ENCODE results near the gene RBP4. TPM values are rescaled to one million over a fixed set of nuclear protein-coding genes. Genes with fewer than 3 reads are reported as not detected.
A peak's percentile ranks its signal among the peaks of the same experiment; 100 is the strongest.

Gene RBP4
- total and polyA plus RNA-seq, 5 donors, result 2.1 to 43.4 (median 10.7) TPM; not detected in 1

- intact Hi-C loops (cut with DNase I), result no loop called here
Observed at GRCh38 chr10:93579089-93579488, 21.9 kb downstream of the RBP4 start.

GRCh38 chr10:93577565-93577964 lies 23.5 kb downstream of the RBP4 start:
- ATAC-seq (no peak), DNase-seq (no peak)
- H3K4me3 ChIP-seq (ENCODE audit: low read length), result no peak overlapping the region
- H3K27me3 ChIP-seq (ENCODE audit: control insufficient read depth, insufficient read depth), result no peaks in the 10 kb centered on the region
- intact Hi-C loops (cut with DNase I), result no loop called here
- H3K4me1 ChIP-seq (ENCODE audit: control insufficient read depth, insufficient read depth, low read length), result no peaks in the 10 kb centered on the region
- H3K9me3 ChIP-seq (ENCODE audit: control insufficient read depth, low read length), result no peaks in the 10 kb centered on the region
- no peak overlapping the region for H3K27ac ChIP-seq (ENCODE audit: low read length)
- WGBS, result 82% methylated on average over 3 of the region's 3 CpGs

More at GRCh38 chr10:93579089-93579488, 21.9 kb downstream of the RBP4 start:
- Histone ChIP-seq H3K27me3 (ENCODE audit: control insufficient read depth, insufficient read depth) (no peaks in the 10 kb centered on the region), H3K9me3 (ENCODE audit: control insufficient read depth, low read length) (no peaks in the 10 kb centered on the region), H3K4me1 (ENCODE audit: control insufficient read depth, insufficient read depth, low read length) (no peaks in the 10 kb centered on the region), H3K27ac (ENCODE audit: low read length) (no peak overlapping the region), H3K4me3 (ENCODE audit: low read length) (no peak overlapping the region)
- 88% methylated on average over 7 of the region's 7 CpGs for WGBS
- no peak for DNase-seq
- no peak for ATAC-seq

GRCh38 chr10:93576888-93577287 lies 24.1 kb downstream of the RBP4 start:
- intact Hi-C loops (cut with DNase I), result no loop called here
- no peaks in the 10 kb centered on the region for H3K27me3 ChIP-seq (ENCODE audit: control insufficient read depth, insufficient read depth)
- H3K9me3 ChIP-seq (ENCODE audit: control insufficient read depth, low read length), result no peaks in the 10 kb centered on the region
- 68% methylated on average over 3 of the region's 3 CpGs for WGBS
- no peak overlapping the region for H3K4me3 ChIP-seq (ENCODE audit: low read length)
- H3K27ac ChIP-seq (ENCODE audit: low read length), result no peak overlapping the region
- H3K4me1 ChIP-seq (ENCODE audit: control insufficient read depth, insufficient read depth, low read length), result no peaks in the 10 kb centered on the region
- ATAC-seq (no peak), DNase-seq (no peak)

GRCh38 chr10:93573924-93574323 lies 27.1 kb downstream of the RBP4 start:
- H3K27me3 ChIP-seq (ENCODE audit: control insufficient read depth, insufficient read depth), result no peaks in the 10 kb centered on the region
- ATAC-seq (no peak), DNase-seq (no peak)
- intact Hi-C loops (cut with DNase I), result no loop called here
- 70% methylated on average over 3 of the region's 3 CpGs for WGBS
- H3K4me3 ChIP-seq (ENCODE audit: low read length), result no peak overlapping the region
- H3K27ac ChIP-seq (ENCODE audit: low read length), result no peak overlapping the region
- H3K9me3 ChIP-seq (ENCODE audit: control insufficient read depth, low read length), result no peaks in the 10 kb centered on the region
- H3K4me1 ChIP-seq (ENCODE audit: control insufficient read depth, insufficient read depth, low read length), result no peaks in the 10 kb centered on the region

GRCh38 chr10:93573051-93573909 lies 27.8 kb downstream of the RBP4 start:
- Histone ChIP-seq H3K27me3 (ENCODE audit: control insufficient read depth, insufficient read depth) (no peaks in the 10 kb centered on the region), H3K4me1 (ENCODE audit: control insufficient read depth, insufficient read depth, low read length) (no peaks in the 10 kb centered on the region), H3K27ac (ENCODE audit: low read length) (no peak overlapping the region), H3K4me3 (ENCODE audit: low read length) (no peak overlapping the region), H3K9me3 (ENCODE audit: control insufficient read depth, low read length) (no peaks in the 10 kb centered on the region)
- WGBS, result 45% methylated on average over 10 of the region's 10 CpGs
- DNase-seq (peak; percentile 32 to 71 (median 59)), ATAC-seq (peak; percentile 58 to 65)
- intact Hi-C loops (cut with DNase I), result no loop called here

GRCh38 chr10:93572606-93573005 lies 28.4 kb downstream of the RBP4 start:
- Histone ChIP-seq H3K27ac (ENCODE audit: low read length) (no peak overlapping the region), H3K9me3 (ENCODE audit: control insufficient read depth, low read length) (no peaks in the 10 kb centered on the region), H3K27me3 (ENCODE audit: control insufficient read depth, insufficient read depth) (no peaks in the 10 kb centered on the region), H3K4me1 (ENCODE audit: control insufficient read depth, insufficient read depth, low read length) (no peaks in the 10 kb centered on the region), H3K4me3 (ENCODE audit: low read length) (no peak overlapping the region)
- ATAC-seq (no peak), DNase-seq (no peak)
- intact Hi-C loops (cut with DNase I), result no loop called here
- 80% methylated on average over 2 of the region's 2 CpGs for WGBS

- intact Hi-C loops (cut with DNase I), result no loop called here
- Histone ChIP-seq H3K9me3 (ENCODE audit: control insufficient read depth, low read length) (no peaks in the 10 kb centered on the region), H3K27me3 (ENCODE audit: control insufficient read depth, insufficient read depth) (no peaks in the 10 kb centered on the region), H3K4me3 (ENCODE audit: low read length) (no peak overlapping the region), H3K4me1 (ENCODE audit: control insufficient read depth, insufficient read depth, low read length) (no peaks in the 10 kb centered on the region), H3K27ac (ENCODE audit: low read length) (no peak overlapping the region)
- DNase-seq (no peak), ATAC-seq (no peak)
- 40% methylated on average over 3 of the region's 3 CpGs for WGBS
Observed at GRCh38 chr10:93570383-93570782, 30.7 kb downstream of the RBP4 start.

GRCh38 chr10:93568105-93568390 lies 33.0 kb downstream of the RBP4 start:
- WGBS, result 3% methylated on average over 21 of the region's 21 CpGs
- Histone ChIP-seq H3K9me3 (ENCODE audit: control insufficient read depth, low read length) (no peaks in the 10 kb centered on the region), H3K4me3 (ENCODE audit: low read length) (no peak overlapping the region), H3K27me3 (ENCODE audit: control insufficient read depth, insufficient read depth) (peaks cover 2% of the 10 kb centered on the region), H3K27ac (ENCODE audit: low read length) (no peak overlapping the region), H3K4me1 (ENCODE audit: control insufficient read depth, insufficient read depth, low read length) (no peaks in the 10 kb centered on the region)
- intact Hi-C loops (cut with DNase I), result no loop called here
- ATAC-seq (no peak), DNase-seq (peak in 1 of 3 donors; percentile 64)

GRCh38 chr10:93567277-93568104 lies 33.5 kb downstream of the RBP4 start:
- ATAC-seq, result no peak
- 11% methylated on average over 33 of the region's 33 CpGs for WGBS

GRCh38 chr10:93566435-93567276 lies 34.4 kb downstream of the RBP4 start, which contains the start of gene FFAR4:
TSS of gene FFAR4 (plus strand) at chr10:93566665. CDS start at chr10:93566721, 56 bp downstream.
- ATAC-seq (peak; percentile 61 to 84), DNase-seq (peak; percentile 54 to 85 (median 81))
- WGBS, result 1% methylated on average over 85 of the region's 85 CpGs
- peak within 1 kb of the TSS; percentile 4 for H3K4me3 ChIP-seq (ENCODE audit: low read length)
- H3K4me1 ChIP-seq (ENCODE audit: control insufficient read depth, insufficient read depth, low read length), result no peaks in the 10 kb centered on the region
- no peak within 1 kb of the TSS for H3K27ac ChIP-seq (ENCODE audit: low read length)
- H3K9me3 ChIP-seq (ENCODE audit: control insufficient read depth, low read length), result no peaks in the 10 kb centered on the region
- H3K27me3 ChIP-seq (ENCODE audit: control insufficient read depth, insufficient read depth), result peaks cover 2% of the 10 kb centered on the region
- intact Hi-C loops (cut with DNase I), result no loop called here

More at GRCh38 chr10:93567277-93568104, 33.5 kb downstream of the RBP4 start:
- Histone ChIP-seq H3K9me3 (ENCODE audit: control insufficient read depth, low read length) (no peaks in the 10 kb centered on the region), H3K4me1 (ENCODE audit: control insufficient read depth, insufficient read depth, low read length) (no peaks in the 10 kb centered on the region), H3K4me3 (ENCODE audit: low read length) (peak overlapping the region; percentile 4), H3K27me3 (ENCODE audit: control insufficient read depth, insufficient read depth) (peaks cover 2% of the 10 kb centered on the region), H3K27ac (ENCODE audit: low read length) (no peak overlapping the region)
- no peak for DNase-seq
- intact Hi-C loops (cut with DNase I), result no loop called here

All from right cardiac atrium (tissue), 5 donors.